ENCODE measurements around the gene PSMG1. TPM values are rescaled to one million over a fixed set of nuclear protein-coding genes. Genes with fewer than 3 reads are reported as not detected.

Gene PSMG1
- total and polyA plus RNA-seq, 9 of the 15 experiments (the other 6 are each of a cell fraction or from before 2014, with no cell fraction given): 54.5 to 427 (median 328) TPM

- Histone ChIP-seq H3K4me2 (ENCODE audit: insufficient read depth, low read length) (no peak overlapping the region), H3K79me2 (ENCODE audit: control insufficient read depth, insufficient read depth, low read length) (no peaks in the 10 kb centered on the region), H2AFZ (ENCODE audit: low read depth, low read length) (no peak overlapping the region), H3K4me1 (replicated peaks in 1 of 2; ENCODE audit: control insufficient read depth in 2 of 2, insufficient read depth in 2 of 2, low read length in 2 of 2) (peaks cover 0 to 12% of the 10 kb centered on the region in 2 experiments; a peak in 3 of 5 replicates), H3K4me3 (no peak overlapping the region), H3K9me1 (ENCODE audit: control insufficient read depth, insufficient read depth, low read length) (no peaks in the 10 kb centered on the region), H3K9ac (ENCODE audit: insufficient read depth in 1 of 2, low read depth in 2 of 2, low read length in 2 of 2) (peak overlapping the region in 1 of 2 experiments; percentile 1; a peak in 1 of 4 replicates), H4K20me1 (replicated peaks; ENCODE audit: control insufficient read depth, insufficient read depth, low read length) (no peaks in the 10 kb centered on the region), H3K36me3 (ENCODE audit: control insufficient read depth, insufficient read depth, low read length) (peaks cover 86% of the 10 kb centered on the region), H3K9me3 (replicated peaks; ENCODE audit: control insufficient read depth, insufficient read depth, low read depth, low read length) (no peaks in the 10 kb centered on the region), H3K27me3 (ENCODE audit: control insufficient read depth in 2 of 2, insufficient read depth in 2 of 2, low read length in 2 of 2) (no peaks in the 10 kb centered on the region), H3K27ac (ENCODE audit: extremely low read depth, low read depth, low read length) (peak overlapping the region; percentile 65)
- peak; percentile 27 to 81 (median 48) for DNase-seq (ENCODE audit: extremely low read depth in 1 of 4, low spot score in 3 of 4)
- WGBS (ENCODE audit: insufficient coverage, low coverage, missing lambda C conversion rate): 60% methylated on average over 6 of the region's 6 CpGs
- intact Hi-C loops (cut with micrococcal nuclease) (loop anchor here (2.0 to 5.0 kb wide), 2 partner anchors 22 to 104 kb away; partner anchors contain the start of gene BRWD1), in situ Hi-C loops (cut with MboI) (no loop called here)
- ATAC-seq: peak; percentile 88
- BruUV-seq (replicated peaks): no TSS peak
- peak; percentile 85 for FAIRE-seq
- ChIA-PET POLR2A (interaction anchor here (0.6 to 3.9 kb wide), 6 partner anchors 9 to 25 kb away, joined by 3 to 10 read pairs (median 4); no protein-coding TSS in a partner anchor), CTCF (ENCODE audit: low intra/inter-chr PET ratio) (interaction anchor here (0.7 kb wide), 1 partner anchor 1303 kb away, joined by 3 read pairs; no protein-coding TSS in a partner anchor)
- TF ChIP-seq SMARCE1 (IDR thresholded peaks at IDR 0.05): peak; percentile 68; the same call in 1 of the 2 replicates
- TF ChIP-seq FOXM1 (IDR thresholded peaks at IDR 0.05; ENCODE audit: low read depth): peak; percentile 8; the same call in 1 of the 2 replicates
- no peak for TF ChIP-seq FOXM1 (CRISPR knock-in tag; IDR thresholded peaks at IDR 0.05; ENCODE audit: low read depth)
- TF ChIP-seq PTRF (tag; IDR thresholded peaks at IDR 0.05): no peak
- TF ChIP-seq PKNOX1 (IDR thresholded peaks at IDR 0.05): 0 out of 2 replicates have a peak, but pooled peaks have one; percentile 36
- TF ChIP-seq NR2C2 (CRISPR knock-in tag; IDR thresholded peaks at IDR 0.05): no peak
- peak; percentile 43; the same call in 1 of the 2 replicates for TF ChIP-seq NR2C2 (tag; IDR thresholded peaks at IDR 0.05)
- no peak for TF ChIP-seq TSC22D4 (tag; IDR thresholded peaks at IDR 0.05)
- TF ChIP-seq HES1 (IDR thresholded peaks at IDR 0.05; ENCODE audit: low read depth): 0 out of 2 replicates have a peak, but pooled peaks have one; percentile 37
- TF ChIP-seq ZNF639 (CRISPR knock-in tag; conservative IDR thresholded peaks at IDR 0.05 in 1 of 2, IDR thresholded peaks at IDR 0.05 in 1 of 2): peak in 1 of 2 experiments; percentile 70; a peak in 2 of 4 replicates
- TF ChIP-seq XRCC5 (IDR thresholded peaks at IDR 0.05; ENCODE audit: low read depth, low read length): no peak
- peak; percentile 80; the same call in 1 of the 2 replicates for TF ChIP-seq ERF (CRISPR knock-in tag; IDR thresholded peaks at IDR 0.05)
- peak; percentile 57; the same call in 1 of the 2 replicates for TF ChIP-seq ZEB2 (IDR thresholded peaks at IDR 0.05)
- TF ChIP-seq MYC (IDR thresholded peaks at IDR 0.05; ENCODE audit: low read depth, low read length): peak; percentile 80
- no peak for TF ChIP-seq MYC (CRISPR knock-in tag; IDR thresholded peaks at IDR 0.05; ENCODE audit: borderline replicate concordance, low read depth)
- peak; percentile 91 for TF ChIP-seq ZNF584 (CRISPR knock-in tag; IDR thresholded peaks at IDR 0.05; ENCODE audit: low read depth)
- peak in 1 of 2 experiments; percentile 46 for TF ChIP-seq E2F6 (IDR thresholded peaks at IDR 0.05; ENCODE audit: borderline replicate concordance in 1 of 2, extremely low read depth in 1 of 2, insufficient read depth in 1 of 2, insufficient read length in 1 of 2, low read depth in 1 of 2, low read length in 1 of 2, poor library complexity in 1 of 2, severe bottlenecking in 1 of 2)
These were observed 25.5 kb upstream of the PSMG1 start for GRCh38 chr21:39208624-39209333.
